Nephron progenitor cell (in vitro differentiated cells): ENCODE results near the gene SLC2A6.

ENCODE experiments used
- DNase-seq: peaks from one replicate; pipeline ENCODE4 v3.0.0; 2021
- H3K27ac Mint-ChIP-seq: 2 replicates; pipeline ENCODE4 v1.8.0; 2021; ENCODE audit warnings: mild to moderate bottlenecking, moderate library complexity, mixed read lengths
- H3K27me3 Mint-ChIP-seq: 2 replicates; pipeline ENCODE4 v1.8.0; 2021; ENCODE audit warnings: mild to moderate bottlenecking, low read depth, mixed read lengths; ENCODE audit not compliant: poor library complexity
- H3K36me3 Mint-ChIP-seq: 2 replicates; pipeline ENCODE4 v1.8.0; 2021; ENCODE audit warnings: low read depth, mixed read lengths
- H3K4me1 Mint-ChIP-seq: 2 replicates; pipeline ENCODE4 v1.8.0; 2021; ENCODE audit warnings: mixed read lengths
- H3K4me3 Mint-ChIP-seq: 2 replicates; pipeline ENCODE4 v1.8.0; 2021; ENCODE audit warnings: mild to moderate bottlenecking, moderate library complexity, mixed read lengths
- H3K9me3 Mint-ChIP-seq: 2 replicates; pipeline ENCODE4 v1.8.0; 2021; ENCODE audit warnings: mild to moderate bottlenecking, moderate library complexity, mixed read lengths
- CTCF ChIP-seq: fragments of 200-600 bp; sonication (generic); IDR thresholded peaks from 2 replicates; pipeline ENCODE4 v1.5.0; 2021; ENCODE audit warnings: antibody characterized with exemption

SLC2A6 gene

GRCh38 chr9:133429641-133430161 is 49.2 kb downstream of the SLC2A6 start:
- peaks cover 44% of the 10 kb centered on the region for H3K27me3 Mint-ChIP-seq
- H3K36me3 Mint-ChIP-seq = peaks cover 18% of the 10 kb centered on the region
- H3K9me3 Mint-ChIP-seq = peaks cover 17% of the 10 kb centered on the region
- peak; percentile 28 for TF ChIP-seq CTCF
- peaks cover 6% of the 10 kb centered on the region for H3K4me1 Mint-ChIP-seq
- no peak overlapping the region for H3K27ac Mint-ChIP-seq
- peak overlapping the region; percentile 42 for H3K4me3 Mint-ChIP-seq
- peak; percentile 79 for DNase-seq

- Mint-ChIP-seq H3K27ac (no peak overlapping the region), H3K27me3 (peaks cover 44% of the 10 kb centered on the region), H3K36me3 (peaks cover 18% of the 10 kb centered on the region), H3K4me1 (peaks cover 6% of the 10 kb centered on the region), H3K9me3 (peaks cover 17% of the 10 kb centered on the region), H3K4me3 (peak overlapping the region; percentile 42)
- no peak for TF ChIP-seq CTCF
- DNase-seq = no peak
Measured at GRCh38 chr9:133429214-133429613, 49.7 kb downstream of the SLC2A6 start.

- DNase-seq = peak; percentile 72
- Mint-ChIP-seq H3K36me3 (peaks cover 18% of the 10 kb centered on the region), H3K27me3 (peaks cover 44% of the 10 kb centered on the region), H3K27ac (no peak overlapping the region), H3K4me1 (peaks cover 6% of the 10 kb centered on the region), H3K4me3 (no peak overlapping the region), H3K9me3 (peaks cover 17% of the 10 kb centered on the region)
- no peak for TF ChIP-seq CTCF
Measured at GRCh38 chr9:133428617-133429101, 50.2 kb downstream of the SLC2A6 start.

- Mint-ChIP-seq H3K27me3 (peaks cover 47% of the 10 kb centered on the region), H3K4me3 (peak overlapping the region; percentile 71), H3K4me1 (peaks cover 10% of the 10 kb centered on the region), H3K9me3 (peaks cover 17% of the 10 kb centered on the region), H3K27ac (no peak overlapping the region), H3K36me3 (peaks cover 18% of the 10 kb centered on the region)
- no peak for DNase-seq
- TF ChIP-seq CTCF = no peak
Measured at GRCh38 chr9:133427658-133428348, 51.1 kb downstream of the SLC2A6 start.

- peaks cover 18% of the 10 kb centered on the region for H3K36me3 Mint-ChIP-seq
Measured at GRCh38 chr9:133426011-133426410, 52.9 kb downstream of the SLC2A6 start.

More at GRCh38 chr9:133426011-133426410, 52.9 kb downstream of the SLC2A6 start:
- Mint-ChIP-seq H3K4me3 (no peak overlapping the region), H3K4me1 (peaks cover 23% of the 10 kb centered on the region), H3K27me3 (peaks cover 41% of the 10 kb centered on the region), H3K9me3 (peaks cover 17% of the 10 kb centered on the region), H3K27ac (no peak overlapping the region)
- TF ChIP-seq CTCF = no peak
- no peak for DNase-seq
